Ishikawa (cell line): ENCODE data around the gene ALDH1A3.

Source experiments
- CEBPB ChIP-seq: IDR thresholded peaks from 2 replicates; pipeline ENCODE4 v1.6.1; 2012
- CREB1 ChIP-seq: IDR thresholded peaks from 2 replicates; pipeline ENCODE4 v1.6.1; 2012; ENCODE audit warnings: low read depth
- EGR1 ChIP-seq: IDR thresholded peaks from 2 replicates; pipeline ENCODE4 v1.6.1; 2012
- EP300 ChIP-seq: IDR thresholded peaks from 2 replicates; pipeline ENCODE4 v1.6.1; 2012; ENCODE audit warnings: borderline replicate concordance
- FOXM1 ChIP-seq: IDR thresholded peaks from 2 replicates; pipeline ENCODE4 v1.6.1; 2012; ENCODE audit warnings: low read depth, borderline replicate concordance
- NFIC ChIP-seq: IDR thresholded peaks from 2 replicates; pipeline ENCODE4 v1.6.1; 2012
- RAD21 ChIP-seq: IDR thresholded peaks from 2 replicates; pipeline ENCODE4 v1.6.1; 2012; ENCODE audit warnings: low read depth
- TAF1 ChIP-seq: IDR thresholded peaks from 2 replicates; pipeline ENCODE4 v1.6.1; 2012; ENCODE audit warnings: low read depth, mild to moderate bottlenecking
- TCF12 ChIP-seq: IDR thresholded peaks from 2 replicates; pipeline ENCODE4 v1.6.1; 2012; ENCODE audit warnings: low read depth
- TEAD4 ChIP-seq: IDR thresholded peaks from 2 replicates; pipeline ENCODE4 v1.6.1; 2012
- YY1 ChIP-seq: IDR thresholded peaks from 2 replicates; pipeline ENCODE4 v1.6.1; 2012; ENCODE audit warnings: low read depth
- ZBTB7A ChIP-seq: IDR thresholded peaks from 2 replicates; pipeline ENCODE4 v1.6.1; 2012; ENCODE audit warnings: low read depth
- TF ChIP-seq, protein P1 (sequence below): IDR thresholded peaks from 2 replicates; pipeline ENCODE4 v1.6.1; 2012
- TF ChIP-seq, protein P2 (sequence below): IDR thresholded peaks from 2 replicates; pipeline ENCODE4 v1.6.1; 2012; ENCODE audit warnings: low read depth, mild to moderate bottlenecking
- TF ChIP-seq, protein P3 (sequence below): IDR thresholded peaks from 2 replicates; pipeline ENCODE4 v1.6.1; 2012

ALDH1A3 gene

DNA sequence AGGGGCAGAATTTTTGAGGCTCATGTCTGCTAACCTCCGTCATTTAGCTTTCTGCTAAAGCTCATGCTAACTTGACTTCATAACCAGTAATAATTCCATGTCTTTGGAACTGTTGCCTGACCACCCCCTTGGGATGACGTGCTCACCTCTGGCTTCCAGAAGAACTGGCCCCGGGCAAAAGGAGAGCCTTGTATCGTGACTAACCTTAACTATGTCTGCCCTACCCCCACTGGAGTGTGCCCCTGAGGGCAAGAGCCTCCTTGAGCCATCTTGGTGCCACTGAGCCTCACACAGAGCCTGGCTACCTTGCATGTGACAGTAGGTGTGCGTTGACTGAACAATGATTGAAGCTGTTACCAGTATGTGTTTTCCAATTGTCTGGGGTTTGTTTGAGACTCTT is 44.3 kb downstream of the ALDH1A3 start:
- no peak for TF ChIP-seq CREB1
- TF ChIP-seq TAF1 = no peak
- TF ChIP-seq EGR1 = no peak
- no peak for TF ChIP-seq ZBTB7A
- TF ChIP-seq, protein P1, sequence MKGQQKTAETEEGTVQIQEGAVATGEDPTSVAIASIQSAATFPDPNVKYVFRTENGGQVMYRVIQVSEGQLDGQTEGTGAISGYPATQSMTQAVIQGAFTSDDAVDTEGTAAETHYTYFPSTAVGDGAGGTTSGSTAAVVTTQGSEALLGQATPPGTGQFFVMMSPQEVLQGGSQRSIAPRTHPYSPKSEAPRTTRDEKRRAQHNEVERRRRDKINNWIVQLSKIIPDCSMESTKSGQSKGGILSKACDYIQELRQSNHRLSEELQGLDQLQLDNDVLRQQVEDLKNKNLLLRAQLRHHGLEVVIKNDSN = no peak
- TF ChIP-seq RAD21 = no peak
- no peak for TF ChIP-seq EP300
- TF ChIP-seq, protein P2, sequence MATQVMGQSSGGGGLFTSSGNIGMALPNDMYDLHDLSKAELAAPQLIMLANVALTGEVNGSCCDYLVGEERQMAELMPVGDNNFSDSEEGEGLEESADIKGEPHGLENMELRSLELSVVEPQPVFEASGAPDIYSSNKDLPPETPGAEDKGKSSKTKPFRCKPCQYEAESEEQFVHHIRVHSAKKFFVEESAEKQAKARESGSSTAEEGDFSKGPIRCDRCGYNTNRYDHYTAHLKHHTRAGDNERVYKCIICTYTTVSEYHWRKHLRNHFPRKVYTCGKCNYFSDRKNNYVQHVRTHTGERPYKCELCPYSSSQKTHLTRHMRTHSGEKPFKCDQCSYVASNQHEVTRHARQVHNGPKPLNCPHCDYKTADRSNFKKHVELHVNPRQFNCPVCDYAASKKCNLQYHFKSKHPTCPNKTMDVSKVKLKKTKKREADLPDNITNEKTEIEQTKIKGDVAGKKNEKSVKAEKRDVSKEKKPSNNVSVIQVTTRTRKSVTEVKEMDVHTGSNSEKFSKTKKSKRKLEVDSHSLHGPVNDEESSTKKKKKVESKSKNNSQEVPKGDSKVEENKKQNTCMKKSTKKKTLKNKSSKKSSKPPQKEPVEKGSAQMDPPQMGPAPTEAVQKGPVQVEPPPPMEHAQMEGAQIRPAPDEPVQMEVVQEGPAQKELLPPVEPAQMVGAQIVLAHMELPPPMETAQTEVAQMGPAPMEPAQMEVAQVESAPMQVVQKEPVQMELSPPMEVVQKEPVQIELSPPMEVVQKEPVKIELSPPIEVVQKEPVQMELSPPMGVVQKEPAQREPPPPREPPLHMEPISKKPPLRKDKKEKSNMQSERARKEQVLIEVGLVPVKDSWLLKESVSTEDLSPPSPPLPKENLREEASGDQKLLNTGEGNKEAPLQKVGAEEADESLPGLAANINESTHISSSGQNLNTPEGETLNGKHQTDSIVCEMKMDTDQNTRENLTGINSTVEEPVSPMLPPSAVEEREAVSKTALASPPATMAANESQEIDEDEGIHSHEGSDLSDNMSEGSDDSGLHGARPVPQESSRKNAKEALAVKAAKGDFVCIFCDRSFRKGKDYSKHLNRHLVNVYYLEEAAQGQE = no peak
- TF ChIP-seq FOXM1 = no peak
- no peak for TF ChIP-seq YY1
- no peak for TF ChIP-seq CEBPB
- TF ChIP-seq, protein P3, sequence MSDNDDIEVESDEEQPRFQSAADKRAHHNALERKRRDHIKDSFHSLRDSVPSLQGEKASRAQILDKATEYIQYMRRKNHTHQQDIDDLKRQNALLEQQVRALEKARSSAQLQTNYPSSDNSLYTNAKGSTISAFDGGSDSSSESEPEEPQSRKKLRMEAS = no peak
- TF ChIP-seq TCF12 = no peak
- no peak for TF ChIP-seq NFIC
- no peak for TF ChIP-seq TEAD4

DNA sequence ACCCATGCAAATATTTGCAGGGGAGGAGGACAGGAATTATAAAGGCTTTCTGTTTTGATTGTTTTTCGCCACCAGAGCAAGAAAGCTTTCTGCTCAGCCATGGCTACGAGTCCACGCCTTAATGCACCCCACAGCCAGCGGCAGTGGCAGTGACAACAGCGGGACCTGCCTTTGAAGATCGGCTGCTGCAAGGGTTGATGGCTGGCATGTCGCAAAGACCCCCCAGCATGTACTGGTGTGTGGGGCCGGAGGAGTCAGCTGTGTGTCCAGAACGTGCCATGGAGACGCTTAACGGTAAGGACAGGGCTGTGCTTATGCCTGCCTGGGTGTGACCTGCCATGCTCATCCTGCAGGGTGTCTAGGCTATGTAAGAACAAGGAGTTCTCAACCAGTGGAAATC is 44.8 kb downstream of the ALDH1A3 start:
- no peak for TF ChIP-seq YY1
- TF ChIP-seq TEAD4 = no peak
- TF ChIP-seq TCF12 = 0 out of 2 replicates have a peak, but pooled peaks have one; percentile 24
- no peak for TF ChIP-seq NFIC
- TF ChIP-seq, protein P1 = no peak
- TF ChIP-seq RAD21 = no peak
- no peak for TF ChIP-seq FOXM1

DNA sequence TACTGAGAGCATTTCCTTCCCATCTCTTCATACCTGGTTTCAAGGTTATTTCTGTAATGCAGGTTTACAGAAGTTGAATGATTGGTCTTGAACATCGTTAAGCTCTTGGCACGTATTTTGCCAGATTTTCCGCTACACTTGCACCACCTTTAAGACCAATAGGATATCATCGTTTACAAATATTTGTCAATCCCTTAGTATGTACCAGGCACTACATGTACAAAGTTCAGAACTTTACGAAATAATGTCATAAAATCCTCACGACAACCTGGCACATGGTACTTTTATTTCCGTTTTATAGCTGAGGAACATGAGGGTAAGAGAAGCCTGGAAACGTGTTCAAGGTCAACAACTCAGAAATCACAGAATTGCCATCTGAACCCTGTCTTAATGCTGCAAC is 45.8 kb downstream of the ALDH1A3 start:
- TF ChIP-seq, protein P3 = no peak
- TF ChIP-seq, protein P1 = no peak
- TF ChIP-seq NFIC = no peak

DNA sequence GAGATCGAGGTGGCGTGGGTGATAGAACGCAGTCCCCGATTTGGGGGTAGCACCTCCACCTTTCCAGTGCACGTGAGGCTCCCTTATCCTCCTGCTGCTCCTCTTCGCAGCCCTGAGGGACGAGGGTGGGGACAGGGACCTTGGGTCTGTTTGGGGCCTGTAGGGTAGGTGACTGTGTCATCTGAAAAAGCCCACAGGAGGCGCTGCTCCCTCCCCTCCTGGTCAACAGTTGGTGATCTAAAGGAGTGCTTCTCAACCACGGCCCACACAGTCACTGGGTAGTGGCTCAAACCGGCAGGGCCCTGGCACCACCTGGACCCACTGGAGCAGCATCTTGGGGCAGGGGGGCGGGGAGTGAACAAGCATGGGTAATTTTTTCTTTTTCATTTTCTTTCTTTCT is 46.6 kb downstream of the ALDH1A3 start:
- TF ChIP-seq, protein P3 = no peak
- no peak for TF ChIP-seq TAF1
- TF ChIP-seq EGR1 = no peak
- TF ChIP-seq, protein P2 = no peak
- no peak for TF ChIP-seq CREB1

DNA sequence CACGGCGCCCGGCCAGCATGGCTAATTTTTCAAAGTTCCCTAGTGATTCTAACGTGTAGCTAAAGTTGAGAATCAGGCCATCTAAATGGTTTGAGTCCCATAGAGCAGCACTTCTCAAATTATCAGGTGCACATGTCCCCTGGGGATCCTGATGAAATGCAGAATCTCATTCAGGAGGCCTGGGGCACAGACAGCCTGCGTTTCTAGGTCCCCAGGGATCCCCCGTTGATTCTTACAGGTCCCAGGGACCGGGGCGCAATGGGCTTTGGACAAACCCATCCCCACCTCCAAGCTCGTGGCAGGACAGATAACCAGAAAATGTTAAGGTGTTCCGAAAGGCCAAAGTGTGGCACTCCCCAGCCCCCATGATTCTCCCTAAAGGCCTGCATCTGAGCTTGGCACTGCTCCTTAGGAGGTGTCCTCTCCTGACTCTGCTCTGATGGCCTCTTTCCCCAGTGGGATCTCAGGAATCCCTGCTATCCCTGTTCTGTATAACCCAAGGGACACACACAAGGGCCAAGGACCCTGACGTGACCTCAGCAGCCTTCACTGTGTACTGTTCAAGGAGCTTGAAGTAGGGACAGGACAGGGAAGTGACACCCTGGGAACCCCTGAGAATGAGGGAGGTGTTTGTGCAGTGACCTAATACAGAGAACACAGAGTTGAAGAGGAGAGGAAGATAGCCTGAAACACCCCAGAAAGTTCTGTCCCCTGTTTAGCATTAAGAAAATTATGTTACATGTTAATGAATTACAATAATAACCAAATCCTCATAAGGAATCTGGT is 47.5 kb downstream of the ALDH1A3 start:
- no peak for TF ChIP-seq FOXM1
- no peak for TF ChIP-seq TEAD4
- TF ChIP-seq, protein P1 = no peak
- TF ChIP-seq TAF1 = no peak
- no peak for TF ChIP-seq EGR1
- TF ChIP-seq RAD21 = no peak
- no peak for TF ChIP-seq EP300
- TF ChIP-seq, protein P3 = no peak
- TF ChIP-seq YY1 = no peak
- TF ChIP-seq CREB1 = no peak
